Limb (tissue), 2 donors: ENCODE data around the gene SEL1L.
"Not testable (repeated sequence)": the region's sequence is repeated elsewhere in the genome, so short reads cannot be mapped to it uniquely, and the experiment has no call there.

Source experiments
- DNase-seq, 2 donors: peaks; one replicate each; pipeline ENCODE4 v3.0.0-alpha.2; 2016; ENCODE audit errors: extremely low spot score in 2 of 2

The SEL1L gene

DNA sequence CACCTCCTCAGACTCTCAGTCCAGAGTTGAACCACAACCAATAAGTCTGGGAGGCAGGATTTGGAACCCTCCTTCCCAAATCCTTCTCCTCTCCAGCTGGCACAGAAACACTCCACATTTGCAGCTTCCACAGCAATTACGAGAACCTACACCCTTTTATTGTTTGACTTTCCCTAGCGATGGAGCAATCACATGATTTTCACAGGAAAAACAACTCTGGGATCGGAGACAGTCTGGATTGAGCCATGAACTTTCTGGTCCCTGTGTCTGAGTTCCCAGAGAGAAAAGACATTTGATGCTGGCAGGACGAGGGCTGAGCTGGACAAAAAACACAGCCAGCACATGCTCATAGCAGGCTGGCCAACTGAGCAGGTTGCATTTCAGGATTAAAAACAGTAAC lies 84.5 kb downstream of the SEL1L start:
- DNase-seq, result peak; percentile 32 to 70

DNA sequence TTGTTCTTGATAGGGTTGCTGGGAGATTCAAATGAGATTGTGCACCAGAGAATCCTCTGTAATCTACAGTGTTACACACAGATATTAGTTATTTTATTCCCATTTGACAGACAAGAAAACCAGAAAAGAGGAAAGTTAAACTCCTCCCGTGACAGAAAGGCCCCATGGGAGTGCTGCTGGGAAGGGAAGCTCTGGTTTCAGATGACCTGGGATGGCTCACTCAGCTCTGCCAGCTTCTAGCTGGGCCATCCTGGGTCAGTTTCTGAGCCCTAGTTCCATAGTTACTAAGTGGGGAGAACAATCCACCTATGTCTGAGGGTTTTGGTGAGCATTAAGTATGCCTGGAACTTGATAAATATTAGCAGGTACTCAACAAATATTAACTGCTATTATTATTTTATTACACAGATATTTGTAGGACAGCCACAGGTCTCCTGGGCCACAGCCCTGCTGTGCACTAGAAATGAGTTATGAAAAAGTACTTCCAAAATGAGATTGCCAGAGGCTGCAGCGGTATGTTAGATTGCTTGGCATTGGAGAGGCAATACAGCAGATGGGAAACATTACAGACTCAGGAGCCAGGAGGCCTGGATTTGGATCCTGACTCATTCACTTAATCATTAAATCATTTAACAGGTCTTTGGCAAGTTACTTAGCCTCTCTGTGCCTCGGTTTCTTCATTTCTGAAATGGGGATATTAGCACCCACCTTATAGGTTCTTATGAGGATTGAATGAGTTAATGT lies 86.5 kb downstream of the SEL1L start:
- DNase-seq, result no peak

DNA sequence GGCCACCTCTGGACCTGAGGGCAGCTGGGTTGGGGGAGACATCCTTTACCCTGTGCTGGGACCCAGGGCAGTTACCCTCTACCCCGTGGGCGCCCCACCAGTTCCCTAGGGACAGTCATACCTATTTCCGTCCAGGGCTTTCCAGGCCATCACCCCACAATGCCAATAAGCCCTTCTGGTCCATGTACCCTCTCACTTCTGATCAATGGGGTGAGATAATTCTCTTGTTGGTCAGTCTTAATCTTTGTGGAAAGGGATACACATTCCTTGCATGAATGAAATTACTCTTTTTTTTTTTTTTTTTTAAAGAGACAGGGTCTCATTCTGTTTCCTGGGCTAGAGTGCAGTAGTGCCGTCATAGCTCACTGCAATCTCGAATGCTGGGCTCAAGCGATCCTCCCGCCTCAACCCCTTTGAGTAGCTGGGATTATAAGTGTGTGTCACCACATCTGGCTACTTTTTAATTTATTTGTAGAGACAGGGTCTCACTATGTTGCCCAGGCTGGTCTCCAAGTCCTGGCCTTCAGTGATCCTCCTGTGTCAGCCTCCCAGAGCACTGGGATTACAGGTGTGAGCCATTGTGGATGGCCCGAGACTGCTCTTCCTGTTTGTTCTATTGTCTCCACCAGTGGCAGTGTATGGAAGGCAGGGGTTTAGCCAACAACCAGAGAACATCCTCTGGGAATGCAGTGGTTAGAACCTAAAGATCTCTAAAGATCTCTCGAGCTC lies 87.2 kb downstream of the SEL1L start:
- DNase-seq, result no peak

DNA sequence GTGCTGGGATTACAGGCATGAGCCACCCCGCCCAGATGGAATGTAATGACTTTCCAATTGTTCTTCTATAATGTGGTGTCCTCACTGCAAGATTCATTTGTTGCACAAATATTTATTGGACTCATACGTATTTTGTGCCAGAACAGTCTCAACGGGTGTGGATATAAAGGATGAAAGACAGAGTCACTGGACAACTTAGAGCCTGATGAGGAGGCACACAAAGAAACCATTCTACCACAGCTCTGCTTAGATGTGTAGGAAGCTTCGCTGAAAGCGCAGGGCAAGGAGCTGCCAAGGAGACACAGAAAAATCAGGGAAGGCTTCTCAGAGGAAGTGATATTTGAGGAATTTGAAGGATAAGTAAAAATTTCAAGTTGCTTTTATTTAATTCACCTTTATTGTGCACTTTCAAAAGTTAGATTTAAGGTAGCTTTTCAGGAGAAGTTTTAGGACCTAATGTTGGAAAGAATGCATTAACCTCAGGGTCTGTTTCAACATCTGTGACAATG lies 92.0 kb downstream of the SEL1L start:
- DNase-seq, result no peak

DNA sequence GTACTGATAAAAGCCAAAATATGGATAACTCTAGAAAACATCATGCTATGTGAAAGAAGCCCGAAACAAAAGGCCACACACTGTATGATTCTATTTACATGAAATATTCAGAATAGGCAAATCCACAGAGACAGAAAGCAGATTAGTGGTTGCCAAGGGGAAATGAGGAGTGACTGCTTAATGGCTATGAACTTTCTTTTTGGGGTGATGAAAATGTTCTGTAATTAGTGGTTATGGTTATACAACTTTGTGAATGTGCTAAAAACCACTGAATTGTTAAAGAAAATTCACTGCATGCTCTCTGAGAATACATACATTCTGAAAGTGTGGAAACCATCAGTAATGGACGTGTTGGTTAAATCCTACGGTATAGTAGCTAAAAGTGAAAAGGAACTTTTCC lies 93.6 kb downstream of the SEL1L start:
- DNase-seq, result no peak

DNA sequence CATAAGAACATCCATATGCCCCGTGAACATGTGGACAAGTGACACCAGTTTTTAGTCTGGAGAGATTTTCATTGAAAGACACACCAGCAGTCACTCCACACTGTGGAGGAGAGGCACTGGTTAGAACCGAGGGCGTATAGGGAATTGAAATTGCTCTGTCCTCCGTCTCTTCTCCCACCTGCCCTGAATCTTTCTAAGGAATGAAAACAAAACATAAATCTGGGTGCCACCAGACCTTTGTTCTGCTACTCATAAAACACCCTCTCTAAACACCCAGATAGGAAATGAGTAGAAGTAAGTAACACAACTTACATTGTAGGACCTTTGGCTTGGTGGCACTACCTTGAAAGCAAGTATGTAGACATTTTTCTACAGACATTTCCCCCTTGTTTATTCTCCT lies 96.4 kb downstream of the SEL1L start:
- no peak for DNase-seq

DNA sequence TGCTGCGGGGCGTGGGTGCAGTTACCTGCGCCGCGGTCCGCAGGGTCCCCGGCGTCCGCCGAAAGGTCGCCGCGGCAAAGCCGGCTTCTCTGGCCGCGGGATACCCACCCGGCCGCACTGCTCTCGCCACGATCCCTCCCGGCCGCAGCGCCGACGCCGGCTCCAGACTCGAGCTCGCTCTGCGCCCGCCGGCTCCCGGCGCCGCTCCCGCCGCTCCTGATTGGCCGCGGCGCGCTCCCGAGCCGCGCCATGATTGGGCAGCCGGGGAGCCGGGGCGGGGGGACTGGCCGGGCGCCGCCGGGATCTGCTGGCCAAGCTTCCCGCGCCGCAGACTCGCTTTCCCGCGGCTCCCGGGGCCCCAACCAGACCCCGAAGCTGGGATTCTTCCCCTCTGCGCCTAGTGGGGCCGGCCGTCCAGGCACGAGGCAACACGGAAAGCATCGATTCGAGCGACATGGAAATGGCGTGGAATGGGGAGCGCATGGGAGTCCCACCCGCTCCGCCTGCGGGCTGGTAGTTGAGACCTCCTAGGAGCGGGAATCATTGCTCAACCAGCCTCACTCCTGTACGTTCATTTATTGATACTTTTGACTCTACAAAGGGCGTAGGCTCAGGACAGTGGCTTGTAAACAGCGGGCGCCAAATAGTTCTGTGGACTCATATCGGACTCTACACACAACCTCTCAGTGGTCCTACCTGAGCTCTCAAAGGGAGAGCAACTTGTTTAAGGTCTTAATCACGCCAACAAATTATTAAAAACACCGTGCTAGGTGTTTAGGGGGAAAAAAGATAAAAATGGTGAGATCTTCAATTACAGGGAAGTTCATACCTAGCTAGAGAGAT lies 97.1 kb downstream of the SEL1L start:
- DNase-seq, result peak; percentile 83 to 89

DNA sequence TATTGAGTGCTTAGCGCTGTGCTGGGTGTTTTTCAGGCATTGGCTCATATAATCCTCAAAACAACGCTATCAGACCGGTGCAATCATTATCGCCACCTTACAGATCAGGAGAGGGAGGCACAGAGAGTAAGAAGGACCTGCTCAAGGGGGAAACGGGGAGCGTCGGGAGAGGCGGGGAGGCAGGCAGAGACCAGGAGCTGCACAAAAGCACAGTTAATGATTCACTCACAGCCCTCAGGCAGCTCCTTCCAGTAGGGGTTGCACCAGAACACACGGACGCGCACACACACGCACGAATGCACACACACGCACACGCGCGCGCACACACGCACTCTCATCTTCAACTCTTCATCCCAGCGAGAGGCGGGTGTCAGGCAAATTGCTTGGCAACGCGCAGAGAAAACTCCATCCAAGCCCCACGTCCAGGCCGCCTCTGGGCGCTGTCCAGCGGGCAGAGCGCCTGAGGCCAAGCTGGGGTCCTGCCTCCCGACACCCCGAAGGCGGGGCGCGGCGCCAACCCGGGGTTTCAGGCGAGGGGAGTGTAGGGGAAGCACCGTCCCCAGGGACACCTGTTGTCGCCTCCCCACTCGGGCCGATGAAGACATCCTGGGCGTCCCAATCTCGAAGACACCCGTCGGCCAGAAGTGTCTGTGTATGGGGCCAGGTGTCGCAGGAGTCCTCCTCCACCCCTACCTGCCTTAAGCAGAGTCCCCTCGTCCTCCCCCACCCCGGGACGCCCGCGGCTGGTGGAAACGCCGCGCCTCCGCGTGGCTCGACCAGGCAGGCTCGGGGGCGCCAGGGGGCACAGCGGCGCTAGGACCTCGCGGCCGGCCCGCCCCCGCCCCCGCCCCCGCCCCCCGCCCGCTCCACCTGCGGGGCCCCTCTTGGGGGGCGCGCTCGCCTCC lies 98.0 kb downstream of the SEL1L start:
- DNase-seq, result peak; percentile 38 to 76

DNA sequence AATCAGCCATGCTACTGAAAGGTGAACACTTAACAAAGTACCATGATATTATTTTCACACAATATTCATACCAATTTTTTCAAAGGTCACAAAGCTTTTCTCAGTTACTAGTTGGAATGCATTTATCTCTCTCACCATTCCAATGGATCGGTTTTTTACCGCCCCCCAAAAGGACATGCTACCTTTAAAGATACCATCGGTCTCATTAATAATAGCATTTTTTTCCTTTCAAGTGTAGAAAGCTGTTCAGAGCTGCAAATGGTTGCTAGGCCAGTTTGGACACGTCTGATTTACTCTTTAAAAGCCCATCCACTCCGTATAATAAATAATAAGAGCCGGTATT lies 98.6 kb downstream of the SEL1L start:
- no peak for DNase-seq

DNA sequence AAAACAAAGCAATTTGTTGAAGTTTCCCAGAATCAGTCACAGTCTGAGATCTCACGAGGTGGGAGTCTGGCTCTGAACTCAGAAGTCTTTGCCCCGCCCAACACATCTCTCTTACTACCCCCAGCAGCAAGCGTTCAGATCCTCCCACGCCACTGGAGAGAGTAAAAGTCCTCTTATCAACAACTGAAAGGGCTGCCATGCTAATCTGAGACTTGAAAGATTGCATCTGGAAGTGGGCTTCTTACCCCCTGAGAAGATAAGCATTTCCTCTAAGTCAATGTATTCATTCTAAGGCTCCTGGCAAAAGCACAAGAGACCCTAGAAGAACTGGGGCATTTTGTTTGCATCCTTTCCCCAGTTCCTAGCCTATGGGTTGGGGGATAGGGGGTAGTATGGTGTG lies 99.4 kb downstream of the SEL1L start:
- DNase-seq, result no peak

DNA sequence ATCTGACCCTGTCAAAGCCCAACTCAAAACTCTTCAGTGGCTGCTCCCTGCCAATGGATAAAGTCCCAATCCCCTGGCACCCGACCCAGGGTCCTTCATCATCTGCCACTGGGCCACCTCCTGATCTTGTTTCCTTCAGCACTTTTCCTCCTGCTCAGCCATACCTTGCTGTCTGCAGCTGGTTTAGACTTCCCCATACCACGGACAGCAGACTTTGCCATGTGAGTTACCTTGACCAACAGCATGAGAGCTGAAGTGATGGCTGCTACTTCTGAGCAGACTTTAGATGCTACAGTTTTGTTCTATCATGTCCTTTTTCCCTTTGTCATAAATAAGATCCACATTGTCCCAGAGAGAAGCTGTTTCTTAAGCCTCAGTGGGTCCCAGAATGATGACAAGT lies 100.3 kb downstream of the SEL1L start:
- no peak for DNase-seq

DNA sequence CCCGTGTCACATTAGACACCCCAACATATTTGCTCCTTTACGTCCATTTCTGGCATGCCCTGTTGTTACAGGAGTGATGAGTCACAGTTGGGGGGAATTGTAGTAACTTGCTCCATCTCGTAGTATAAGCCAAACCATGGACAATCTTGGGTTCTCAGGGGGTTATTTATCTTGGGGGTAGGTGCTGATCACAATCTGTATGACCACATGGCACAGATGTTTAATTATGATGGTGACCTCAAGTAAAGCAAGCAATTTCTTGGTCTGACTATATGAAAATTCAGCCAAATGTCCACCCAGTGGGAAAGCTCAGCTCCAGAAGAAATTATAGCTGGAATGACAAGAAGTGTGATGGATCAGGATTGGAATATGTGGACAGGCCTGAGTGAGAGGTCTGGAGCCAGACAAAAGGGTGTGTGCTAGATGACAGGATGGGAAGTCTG lies 101.4 kb downstream of the SEL1L start:
- DNase-seq, result no peak

DNA sequence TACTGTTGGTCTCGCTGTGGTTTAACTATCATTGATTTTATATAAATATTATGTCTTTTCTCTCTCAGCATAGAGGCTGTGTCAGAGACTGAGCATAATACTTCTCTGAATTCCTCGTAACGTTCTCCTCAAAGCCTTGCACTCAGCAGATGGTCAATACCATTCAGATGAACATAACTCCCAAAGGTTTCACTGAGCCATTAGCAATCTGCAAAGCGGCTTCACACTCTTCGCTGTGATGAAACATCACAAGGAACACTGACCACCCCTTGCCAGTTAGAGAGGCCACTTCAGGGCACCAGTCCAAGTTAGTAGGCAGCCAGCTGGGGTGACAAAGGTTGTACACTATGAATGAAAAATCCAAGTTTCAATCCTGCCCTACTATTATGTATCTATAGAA lies 103.4 kb downstream of the SEL1L start:
- no peak for DNase-seq

DNA sequence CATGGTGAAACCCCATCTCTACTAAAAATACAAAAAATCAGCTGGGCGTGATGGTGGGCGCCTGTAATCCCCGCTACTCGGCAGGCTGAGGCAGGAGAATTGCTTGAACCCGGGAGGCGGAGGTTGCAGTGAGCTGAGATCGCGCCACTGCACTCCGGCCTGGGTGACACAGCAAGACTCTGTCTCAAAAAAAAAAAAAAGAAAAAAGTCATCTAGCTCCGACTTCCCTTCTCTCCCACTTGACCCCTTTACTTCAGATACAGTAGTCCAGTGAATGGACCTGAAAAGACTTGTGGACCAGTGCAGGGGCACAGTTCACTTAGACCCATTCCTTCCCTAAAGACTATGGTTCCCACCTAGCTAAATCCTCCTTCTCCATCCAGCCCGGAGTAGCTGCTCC lies 103.9 kb downstream of the SEL1L start:
- DNase-seq, result not testable (repeated sequence)

DNA sequence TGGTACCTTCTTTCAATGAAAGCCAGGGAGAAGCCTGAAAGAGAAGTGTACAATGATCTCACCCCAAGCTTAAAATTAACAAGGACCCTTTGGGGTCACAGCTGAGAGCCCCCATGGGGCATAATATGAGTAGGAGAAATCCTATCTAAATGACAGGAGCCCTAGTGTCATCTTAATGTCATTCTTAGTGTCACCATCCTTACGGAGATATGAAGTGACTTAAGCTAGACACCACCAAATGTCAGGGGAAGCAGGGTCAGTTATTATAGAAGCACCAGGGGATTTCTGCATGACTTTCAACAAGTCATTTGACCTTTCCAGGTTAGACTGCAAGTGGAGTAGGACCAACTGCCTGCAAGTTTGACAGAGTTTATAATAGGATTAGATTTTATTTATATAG lies 104.6 kb downstream of the SEL1L start:
- no peak for DNase-seq

DNA sequence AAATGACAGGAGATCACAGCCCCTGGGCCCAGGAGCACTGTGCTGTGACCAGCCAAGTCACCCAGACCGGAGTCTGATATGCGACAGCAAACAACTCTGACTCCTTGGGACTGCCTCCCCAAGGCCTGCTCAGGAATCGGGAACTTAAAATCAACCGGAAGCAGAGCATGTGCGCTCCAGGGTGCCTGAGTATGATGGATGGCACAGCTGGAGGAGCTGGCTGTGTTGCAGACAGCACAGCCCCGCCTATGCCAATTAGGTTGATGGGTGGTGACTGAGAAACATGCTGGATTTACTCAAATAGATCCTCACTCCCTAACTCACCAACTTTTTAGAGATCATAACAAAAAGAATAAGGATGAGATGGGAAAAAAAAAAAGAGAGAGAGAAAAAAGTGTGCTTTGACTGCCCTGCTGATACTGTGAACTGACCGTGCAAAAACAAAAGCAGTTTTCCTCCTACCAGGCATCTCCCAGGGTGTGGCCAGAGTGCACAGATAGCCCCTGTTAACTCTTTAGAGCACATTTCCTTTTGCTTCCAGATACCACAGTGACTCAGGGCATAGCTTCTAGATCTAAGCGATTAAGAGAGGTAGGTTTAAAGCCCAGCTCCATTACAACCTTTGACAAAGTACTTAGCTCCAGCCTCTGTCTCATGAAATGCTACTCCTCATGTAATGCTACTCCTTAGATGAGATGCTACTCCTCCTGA lies 106.2 kb downstream of the SEL1L start:
- DNase-seq, result peak in 1 of 2 donors; percentile 33

DNA sequence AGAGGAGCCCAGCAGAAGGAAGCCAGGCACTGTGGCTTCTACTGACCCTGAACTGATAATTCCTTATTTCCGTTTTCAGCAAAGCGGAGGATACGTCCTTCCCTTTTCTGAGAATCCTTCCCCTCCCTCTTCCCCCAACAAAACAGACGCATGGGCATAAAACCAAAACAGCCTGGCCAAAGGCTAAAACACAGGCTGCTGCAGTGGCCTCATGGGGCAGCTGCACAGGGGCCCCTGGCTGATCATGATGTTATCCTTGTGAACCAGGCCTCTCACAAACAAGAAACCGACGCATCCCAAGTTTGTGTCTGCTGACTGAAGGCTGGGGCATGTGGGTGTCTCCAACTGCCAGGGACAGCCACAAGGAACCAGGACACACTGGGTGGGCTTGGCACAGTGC lies 110.1 kb downstream of the SEL1L start:
- DNase-seq, result no peak
